ENCODE measurements around the gene GABRB3. TPM values are rescaled to one million over a fixed set of nuclear protein-coding genes. Genes with fewer than 3 reads are reported as not detected.

GABRB3 gene
- total RNA-seq, 2 experiments from 2014 or later = 0.16 TPM; not detected in 1

- TF ChIP-seq CTCF (IDR thresholded peaks at IDR 0.05) = no peak
- intact Hi-C loops (cut with micrococcal nuclease) = no loop called here
These were observed 157.5 kb downstream of the GABRB3 start for GRCh38 chr15:26615188-26615926.

GRCh38 chr15:26614734-26615133, 158.1 kb downstream of the GABRB3 start:
- Mint-ChIP-seq H3K36me3 (ENCODE audit: low read depth) (no peaks in the 10 kb centered on the region), H3K27me3 (no peaks in the 10 kb centered on the region), H3K27ac (no peak overlapping the region), H3K4me3 (no peak overlapping the region), H3K9me3 (peaks cover 6% of the 10 kb centered on the region), H3K4me1 (ENCODE audit: low read depth) (no peaks in the 10 kb centered on the region)
- CTCF ChIA-PET = no interaction called here
- DNase-seq (no peak), ATAC-seq (no peak)
- intact Hi-C loops (cut with micrococcal nuclease) = no loop called here
- TF ChIP-seq CTCF (IDR thresholded peaks at IDR 0.05) = no peak
- POLR2A ChIA-PET = no interaction called here

More at GRCh38 chr15:26615188-26615926, 157.5 kb downstream of the GABRB3 start:
- Mint-ChIP-seq H3K27me3 (no peaks in the 10 kb centered on the region), H3K9me3 (peaks cover 12% of the 10 kb centered on the region), H3K4me1 (ENCODE audit: low read depth) (no peaks in the 10 kb centered on the region), H3K4me3 (no peak overlapping the region), H3K36me3 (ENCODE audit: low read depth) (no peaks in the 10 kb centered on the region), H3K27ac (no peak overlapping the region)
- CTCF ChIA-PET = no interaction called here
- DNase-seq (no peak), ATAC-seq (no peak)
- POLR2A ChIA-PET = no interaction called here

GRCh38 chr15:26598704-26599103, 174.2 kb downstream of the GABRB3 start:
- POLR2A ChIA-PET = no interaction called here
- intact Hi-C loops (cut with micrococcal nuclease) = no loop called here
- DNase-seq (no peak), ATAC-seq (no peak)
- H3K27me3 Mint-ChIP-seq = no peaks in the 10 kb centered on the region
- peaks cover 26% of the 10 kb centered on the region for H3K9me3 Mint-ChIP-seq
- no peak for TF ChIP-seq CTCF (IDR thresholded peaks at IDR 0.05)
- H3K27ac Mint-ChIP-seq = no peak overlapping the region
- no peaks in the 10 kb centered on the region for H3K4me1 Mint-ChIP-seq (ENCODE audit: low read depth)
- CTCF ChIA-PET = no interaction called here
- no peaks in the 10 kb centered on the region for H3K36me3 Mint-ChIP-seq (ENCODE audit: low read depth)
- no peak overlapping the region for H3K4me3 Mint-ChIP-seq

GRCh38 chr15:26595611-26596010, 177.3 kb downstream of the GABRB3 start:
- Mint-ChIP-seq H3K36me3 (ENCODE audit: low read depth) (no peaks in the 10 kb centered on the region), H3K4me3 (no peak overlapping the region)

More at GRCh38 chr15:26595611-26596010, 177.3 kb downstream of the GABRB3 start:
- DNase-seq (no peak), ATAC-seq (no peak)
- H3K27ac Mint-ChIP-seq = no peak overlapping the region
- H3K9me3 Mint-ChIP-seq = peaks cover 16% of the 10 kb centered on the region
- no peaks in the 10 kb centered on the region for H3K27me3 Mint-ChIP-seq
- no peak for TF ChIP-seq CTCF (IDR thresholded peaks at IDR 0.05)
- POLR2A ChIA-PET = no interaction called here
- intact Hi-C loops (cut with micrococcal nuclease) = no loop called here
- CTCF ChIA-PET = no interaction called here
- no peaks in the 10 kb centered on the region for H3K4me1 Mint-ChIP-seq (ENCODE audit: low read depth)

Data from activated CD8-positive, alpha-beta T cell treated with anti-CD3 and anti-CD28 coated beads for 36 hours (primary cell).